ENCODE data around the gene KPNB1. TPM values are rescaled to one million over a fixed set of nuclear protein-coding genes. Genes with fewer than 3 reads are reported as not detected.
A peak's percentile ranks its signal among the peaks of the same experiment; 100 is the strongest.

The KPNB1 gene
- total RNA-seq, 2 experiments from 2014 or later, result 589 to 605 TPM

GRCh38 chr17:47704736-47705135 is 55.0 kb downstream of the KPNB1 start:
- Mint-ChIP-seq H3K4me1 (ENCODE audit: low read depth) (peaks cover 77% of the 10 kb centered on the region), H3K9me3 (no peaks in the 10 kb centered on the region), H3K4me3 (peak overlapping the region; percentile 77), H3K27me3 (no peaks in the 10 kb centered on the region), H3K27ac (peak overlapping the region; percentile 97), H3K36me3 (ENCODE audit: low read depth) (peaks cover 18% of the 10 kb centered on the region)
- ChIA-PET POLR2A (interaction anchor here (0.9 to 18.8 kb wide), 4 partner anchors 12 to 115 kb away, joined by 3 to 493 read pairs (median 130); partner anchors contain the start of genes TBKBP1 and TBX21), CTCF (interaction anchor here (1.0 to 19.3 kb wide), 5 partner anchors 9 to 242 kb away, joined by 3 to 424 read pairs (median 4); partner anchors contain the start of gene TBX21)
- TF ChIP-seq CTCF (IDR thresholded peaks at IDR 0.05), result no peak
- no peak for DNase-seq
- no peak for ATAC-seq
- intact Hi-C loops (cut with micrococcal nuclease), result loop anchor here (5.0 kb wide), 1 partner anchor 57 kb away; the partner anchor contains the start of gene KPNB1

GRCh38 chr17:47705536-47706530 is 56.1 kb downstream of the KPNB1 start:
- intact Hi-C loops (cut with micrococcal nuclease), result loop anchor here (5.0 kb wide), 1 partner anchor 59 kb away; the partner anchor contains the start of gene KPNB1
- ChIA-PET POLR2A (interaction anchor here (1.0 to 18.8 kb wide), 8 partner anchors 10 to 125 kb away, joined by 3 to 493 read pairs (median 4); partner anchors contain the start of genes KPNB1, TBKBP1 and TBX21), CTCF (interaction anchor here (1.0 to 19.3 kb wide), 4 partner anchors 8 to 32 kb away, joined by 3 to 424 read pairs (median 122); partner anchors contain the start of gene TBX21)
- H3K36me3 Mint-ChIP-seq (ENCODE audit: low read depth), result peaks cover 27% of the 10 kb centered on the region
- ATAC-seq (peak; percentile 51), DNase-seq (peak; percentile 83)
- peak overlapping the region; percentile 77 for H3K4me3 Mint-ChIP-seq
- TF ChIP-seq CTCF (IDR thresholded peaks at IDR 0.05), result no peak
- peak overlapping the region; percentile 97 for H3K27ac Mint-ChIP-seq
- H3K9me3 Mint-ChIP-seq, result no peaks in the 10 kb centered on the region
- no peaks in the 10 kb centered on the region for H3K27me3 Mint-ChIP-seq
- peaks cover 80% of the 10 kb centered on the region for H3K4me1 Mint-ChIP-seq (ENCODE audit: low read depth)

GRCh38 chr17:47707056-47707804 is 57.5 kb downstream of the KPNB1 start:
- ChIA-PET CTCF (interaction anchor here (13.6 to 19.3 kb wide), 3 partner anchors 4 to 31 kb away, joined by 240 to 424 read pairs (median 240); partner anchors contain the start of gene TBX21), POLR2A (interaction anchor here (0.6 to 18.8 kb wide), 6 partner anchors 9 to 264 kb away, joined by 3 to 493 read pairs (median 3); partner anchors contain the start of genes CDK5RAP3 and TBX21)
- H3K4me1 Mint-ChIP-seq (ENCODE audit: low read depth), result peaks cover 80% of the 10 kb centered on the region
- DNase-seq (no peak), ATAC-seq (no peak)
- peaks cover 29% of the 10 kb centered on the region for H3K36me3 Mint-ChIP-seq (ENCODE audit: low read depth)
- H3K27ac Mint-ChIP-seq, result peak overlapping the region; percentile 97
- no peak for TF ChIP-seq CTCF (IDR thresholded peaks at IDR 0.05)
- no peaks in the 10 kb centered on the region for H3K27me3 Mint-ChIP-seq
- H3K4me3 Mint-ChIP-seq, result no peak overlapping the region
- intact Hi-C loops (cut with micrococcal nuclease), result loop anchor here (5.0 kb wide), 1 partner anchor 60 kb away; the partner anchor contains the start of gene KPNB1
- no peaks in the 10 kb centered on the region for H3K9me3 Mint-ChIP-seq

GRCh38 chr17:47707884-47708283 is 58.2 kb downstream of the KPNB1 start:
- POLR2A ChIA-PET, result interaction anchor here (0.6 to 18.8 kb wide), 3 partner anchors 8 to 263 kb away, joined by 3 to 493 read pairs (median 233); partner anchors contain the start of genes CDK5RAP3 and TBX21
- intact Hi-C loops (cut with micrococcal nuclease), result loop anchor here (5.0 kb wide), 1 partner anchor 61 kb away; the partner anchor contains the start of gene KPNB1
- peaks cover 81% of the 10 kb centered on the region for H3K4me1 Mint-ChIP-seq (ENCODE audit: low read depth)
- no peak overlapping the region for H3K4me3 Mint-ChIP-seq
- no peaks in the 10 kb centered on the region for H3K27me3 Mint-ChIP-seq
- no peak for ATAC-seq
- CTCF ChIA-PET, result interaction anchor here (13.6 to 19.3 kb wide), 3 partner anchors 5 to 30 kb away, joined by 240 to 424 read pairs (median 240); partner anchors contain the start of gene TBX21
- TF ChIP-seq CTCF (IDR thresholded peaks at IDR 0.05), result no peak
- no peak overlapping the region for H3K27ac Mint-ChIP-seq
- DNase-seq, result no peak
- H3K36me3 Mint-ChIP-seq (ENCODE audit: low read depth), result peaks cover 29% of the 10 kb centered on the region
- H3K9me3 Mint-ChIP-seq, result no peaks in the 10 kb centered on the region
